ENCODE measurements around the gene SFI1.

The SFI1 gene

GRCh38 chr22:31603574-31603973 is 107.2 kb downstream of the SFI1 start:
- H3K36me3 ChIP-seq (ENCODE audit: insufficient read depth, low read length), result peaks cover 5% of the 10 kb centered on the region; the same call in 1 of the 2 replicates
- TF ChIP-seq CTCF (conservative IDR thresholded peaks at IDR 0.05; ENCODE audit: low read length) (no peak), EZH2phosphoT487 (IDR thresholded peaks at IDR 0.05; ENCODE audit: borderline replicate concordance) (no peak)

GRCh38 chr22:31604137-31604705 is 107.9 kb downstream of the SFI1 start:
- Histone ChIP-seq H3K9ac (ENCODE audit: low read depth, low read length, poor library complexity, severe bottlenecking) (no peak overlapping the region), H3K79me2 (ENCODE audit: insufficient read depth, low read length) (no peaks in the 10 kb centered on the region), H3K9me2 (replicated peaks; ENCODE audit: low read depth, low read length) (no peaks in the 10 kb centered on the region), H3K4me3 (ENCODE audit: low read length, poor library complexity, severe bottlenecking) (no peak overlapping the region), H3K4me2 (ENCODE audit: low read depth, low read length, poor library complexity, severe bottlenecking) (no peak overlapping the region), H3F3A (ENCODE audit: low read depth) (no peaks in the 10 kb centered on the region), H3K4me1 (ENCODE audit: insufficient read depth, low read length, poor library complexity, severe bottlenecking) (no peaks in the 10 kb centered on the region), H3K36me3 (ENCODE audit: insufficient read depth, low read length) (peaks cover 5% of the 10 kb centered on the region; the same call in 1 of the 2 replicates), H4K20me1 (ENCODE audit: insufficient read depth, low read length, poor library complexity, severe bottlenecking) (no peaks in the 10 kb centered on the region), H3K27me3 (ENCODE audit: insufficient read depth, low read length, poor library complexity, severe bottlenecking) (no peaks in the 10 kb centered on the region), H2AFZ (ENCODE audit: low read length) (no peak overlapping the region), H3K9me3 (ENCODE audit: insufficient read depth, low read depth, low read length) (no peaks in the 10 kb centered on the region)
- TF ChIP-seq EZH2phosphoT487 (IDR thresholded peaks at IDR 0.05; ENCODE audit: borderline replicate concordance), result no peak
- TF ChIP-seq CTCF (conservative IDR thresholded peaks at IDR 0.05; ENCODE audit: low read length), result no peak

More at GRCh38 chr22:31603574-31603973, 107.2 kb downstream of the SFI1 start:
- H3K27me3 ChIP-seq (ENCODE audit: insufficient read depth, low read length, poor library complexity, severe bottlenecking), result no peaks in the 10 kb centered on the region
- H3K4me2 ChIP-seq (ENCODE audit: low read depth, low read length, poor library complexity, severe bottlenecking), result no peak overlapping the region
- H4K20me1 ChIP-seq (ENCODE audit: insufficient read depth, low read length, poor library complexity, severe bottlenecking), result no peaks in the 10 kb centered on the region
- H3K9me2 ChIP-seq (replicated peaks; ENCODE audit: low read depth, low read length), result no peaks in the 10 kb centered on the region
- H3K4me3 ChIP-seq (ENCODE audit: low read length, poor library complexity, severe bottlenecking), result no peak overlapping the region
- H3K4me1 ChIP-seq (ENCODE audit: insufficient read depth, low read length, poor library complexity, severe bottlenecking), result no peaks in the 10 kb centered on the region
- H3K9me3 ChIP-seq (ENCODE audit: insufficient read depth, low read depth, low read length), result no peaks in the 10 kb centered on the region
- no peaks in the 10 kb centered on the region for H3F3A ChIP-seq (ENCODE audit: low read depth)
- no peak overlapping the region for H2AFZ ChIP-seq (ENCODE audit: low read length)
- no peak overlapping the region for H3K9ac ChIP-seq (ENCODE audit: low read depth, low read length, poor library complexity, severe bottlenecking)
- no peaks in the 10 kb centered on the region for H3K79me2 ChIP-seq (ENCODE audit: insufficient read depth, low read length)

GRCh38 chr22:31604746-31605705 is 108.7 kb downstream of the SFI1 start:
- Histone ChIP-seq H3K9me3 (ENCODE audit: insufficient read depth, low read depth, low read length) (no peaks in the 10 kb centered on the region), H3F3A (ENCODE audit: low read depth) (no peaks in the 10 kb centered on the region), H3K4me1 (ENCODE audit: insufficient read depth, low read length, poor library complexity, severe bottlenecking) (no peaks in the 10 kb centered on the region), H3K36me3 (ENCODE audit: insufficient read depth, low read length) (peaks cover 5% of the 10 kb centered on the region; the same call in 1 of the 2 replicates), H3K9me2 (replicated peaks; ENCODE audit: low read depth, low read length) (no peaks in the 10 kb centered on the region), H3K4me2 (ENCODE audit: low read depth, low read length, poor library complexity, severe bottlenecking) (no peak overlapping the region), H3K9ac (ENCODE audit: low read depth, low read length, poor library complexity, severe bottlenecking) (no peak overlapping the region), H3K27me3 (ENCODE audit: insufficient read depth, low read length, poor library complexity, severe bottlenecking) (no peaks in the 10 kb centered on the region), H3K79me2 (ENCODE audit: insufficient read depth, low read length) (no peaks in the 10 kb centered on the region), H2AFZ (ENCODE audit: low read length) (no peak overlapping the region), H3K4me3 (ENCODE audit: low read length, poor library complexity, severe bottlenecking) (no peak overlapping the region), H4K20me1 (ENCODE audit: insufficient read depth, low read length, poor library complexity, severe bottlenecking) (no peaks in the 10 kb centered on the region)
- TF ChIP-seq CTCF (conservative IDR thresholded peaks at IDR 0.05; ENCODE audit: low read length) (no peak), EZH2phosphoT487 (IDR thresholded peaks at IDR 0.05; ENCODE audit: borderline replicate concordance) (no peak)

Measured in Loucy (cell line).